GM12801 (cell line): ENCODE data around the gene SAFB2.

ENCODE experiments used
- CTCF ChIP-seq: IDR thresholded peaks from one replicate; pipeline ENCODE4 v1.5.1; 2011; ENCODE audit warnings: control low read depth; ENCODE audit not compliant: insufficient read length; ENCODE audit errors: extremely low read depth

SAFB2 gene

GRCh38 chr19:5562280-5562679 is 60.3 kb downstream of the SAFB2 start:
- no peak for TF ChIP-seq CTCF

GRCh38 chr19:5561559-5561958 is 61.0 kb downstream of the SAFB2 start:
- no peak for TF ChIP-seq CTCF

- TF ChIP-seq CTCF, result no peak
Measured at GRCh38 chr19:5560156-5560555, 62.4 kb downstream of the SAFB2 start.

GRCh38 chr19:5559804-5560133 is 62.8 kb downstream of the SAFB2 start:
- no peak for TF ChIP-seq CTCF

- no peak for TF ChIP-seq CTCF
Measured at GRCh38 chr19:5558101-5558621, 64.4 kb downstream of the SAFB2 start.

- no peak for TF ChIP-seq CTCF
Measured at GRCh38 chr19:5557691-5558090, 64.9 kb downstream of the SAFB2 start.

- TF ChIP-seq CTCF, result no peak
Measured at GRCh38 chr19:5554828-5555227, 67.7 kb downstream of the SAFB2 start.

GRCh38 chr19:5553892-5554291 is 68.7 kb downstream of the SAFB2 start:
- TF ChIP-seq CTCF, result no peak
